ENCODE data around the gene CPE.

DNA sequence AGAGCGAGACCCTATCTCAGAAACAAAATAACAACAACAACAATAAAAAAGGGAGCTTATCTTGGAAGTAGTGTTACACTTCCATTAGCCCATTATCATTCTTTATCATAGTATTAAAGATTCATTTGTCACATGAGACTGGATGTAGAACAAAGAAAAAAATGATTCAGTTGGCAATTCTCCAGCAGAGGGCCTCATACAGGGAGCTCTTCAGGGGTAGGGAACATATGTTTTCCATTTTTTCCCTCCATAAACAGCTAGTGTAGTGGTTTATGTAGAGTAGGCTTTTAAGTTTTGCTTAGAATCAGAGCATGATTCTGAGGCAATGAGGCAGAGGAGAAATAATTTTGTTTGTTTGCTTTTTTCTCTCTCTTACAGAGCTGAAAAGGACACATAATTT lies 5.8 kb downstream of the CPE start:
- TF ChIP-seq CTCF (IDR thresholded peaks at IDR 0.05) = no peak
- no peak for TF ChIP-seq ZFX (IDR thresholded peaks at IDR 0.05; ENCODE audit: borderline replicate concordance)

Measured in 22Rv1 (cell line).